GM20431 (cell line): Measurements from ENCODE around the gene SYCN.
"Not testable (repeated sequence)": the region's sequence is repeated elsewhere in the genome, so short reads cannot be mapped to it uniquely, and the experiment has no call there.

ENCODE experiments used
- in situ Hi-C: fragments of 300-500 bp; cut with MseI, MboI; formaldehyde crosslinking; loops from one replicate; pipeline ENCODE4 v1.15.0; 2020; ENCODE audit warnings: low sequenced_read_pairs; ENCODE audit not compliant: unreplicated experiment

The SYCN gene

GRCh38 chr19:39203372-39204341, at the start of gene SYCN:
Gene SYCN (minus strand): TSS chr19:39204263. CDS start chr19:39204254, 9 bp downstream.
- in situ Hi-C loops: no loop called here

GRCh38 chr19:39253374-39254149, 49.5 kb upstream of the SYCN start:
- in situ Hi-C loops: no loop called here

GRCh38 chr19:39252458-39252857, 48.4 kb upstream of the SYCN start:
- in situ Hi-C loops: no loop called here

GRCh38 chr19:39251846-39252245, 47.8 kb upstream of the SYCN start:
- in situ Hi-C loops: no loop called here

- in situ Hi-C loops: no loop called here
These were observed 47.0 kb upstream of the SYCN start for GRCh38 chr19:39251081-39251480.

GRCh38 chr19:39248806-39249205, 44.7 kb upstream of the SYCN start, which contains the start of gene IFNL4:
Gene IFNL4 (minus strand): TSS chr19:39248856.
- in situ Hi-C loops: no loop called here

- in situ Hi-C loops: no loop called here
These were observed 43.9 kb upstream of the SYCN start for GRCh38 chr19:39247701-39248664.

GRCh38 chr19:39246951-39247669, 43.0 kb upstream of the SYCN start:
- in situ Hi-C loops: no loop called here

GRCh38 chr19:39245166-39245565, 41.1 kb upstream of the SYCN start:
- in situ Hi-C loops: not testable (repeated sequence)

GRCh38 chr19:39244410-39245100, 40.5 kb upstream of the SYCN start, which contains the start of gene IFNL3:
Gene IFNL3 (minus strand): TSS chr19:39245006. CDS start chr19:39244967, 39 bp downstream.
- in situ Hi-C loops: not testable (repeated sequence)

- in situ Hi-C loops: not testable (repeated sequence)
These were observed 39.7 kb upstream of the SYCN start for GRCh38 chr19:39243741-39244140.

- in situ Hi-C loops: no loop called here
These were observed 36.4 kb upstream of the SYCN start for GRCh38 chr19:39240421-39240820.

- in situ Hi-C loops: no loop called here
These were observed 34.9 kb upstream of the SYCN start for GRCh38 chr19:39238944-39239343.

GRCh38 chr19:39238209-39238608, 34.1 kb upstream of the SYCN start:
- in situ Hi-C loops: no loop called here

GRCh38 chr19:39237200-39238184, 33.4 kb upstream of the SYCN start:
- in situ Hi-C loops: no loop called here

- in situ Hi-C loops: no loop called here
These were observed 32.5 kb upstream of the SYCN start for GRCh38 chr19:39236527-39236926.

GRCh38 chr19:39232708-39233107, 28.6 kb upstream of the SYCN start:
- in situ Hi-C loops: no loop called here
